Left ventricle myocardium inferior (tissue), 1 donor: ENCODE results near the gene DHRSX. TPM values are rescaled to one million over a fixed set of nuclear protein-coding genes. Genes with fewer than 3 reads are reported as not detected.
"Not testable (repeated sequence)": the region's sequence is repeated elsewhere in the genome, so short reads cannot be mapped to it uniquely, and the experiment has no call there.

Source experiments
- DNase-seq: peaks from one replicate; pipeline ENCODE4 v3.0.0-alpha.2; 2020
- H3K27ac ChIP-seq: fragments of 200-600 bp; replicated peaks from 2 replicates; pipeline ENCODE4 v1.8.0; 2021
- H3K27me3 ChIP-seq: fragments of 200-600 bp; 2 replicates; pipeline ENCODE4 v1.8.0; 2021; ENCODE audit warnings: low read depth
- H3K36me3 ChIP-seq: fragments of 200-600 bp; 2 replicates; pipeline ENCODE4 v1.8.0; 2021
- H3K4me1 ChIP-seq: fragments of 200-600 bp; 2 replicates; pipeline ENCODE4 v1.8.0; 2021
- H3K4me3 ChIP-seq: fragments of 200-600 bp; 2 replicates; pipeline ENCODE4 v1.8.0; 2021; ENCODE audit warnings: mild to moderate bottlenecking, moderate library complexity
- H3K9me3 ChIP-seq: fragments of 200-600 bp; replicated peaks from 2 replicates; pipeline ENCODE4 v1.8.0; 2021
- CTCF ChIP-seq: fragments of 200-600 bp; IDR thresholded peaks from 2 replicates; pipeline ENCODE4 v1.8.0; 2021; ENCODE audit warnings: antibody characterized with exemption, mild to moderate bottlenecking, borderline replicate concordance
- intact Hi-C: fragments of 100-400 bp; cut with micrococcal nuclease; formaldehyde crosslinking; loops from one replicate; pipeline ENCODE4 v1.11.0; 2022
- total RNA-seq: library from RNA; stranded (reverse); fragmentation: NEBNext Ultra II Directional; extraction: Animal tissue kit (Norgen Biotek cat#: 25700); gene quantifications from one replicate; pipeline ENCODE4 v1.2.1, GENCODE V29; 2021
- donor health status: DM: no; HTN: yes; CAD: no; lungs with severe emphysema.

The DHRSX gene
- total RNA-seq, 1 donor from 2014 or later: 35.3 TPM

DNA sequence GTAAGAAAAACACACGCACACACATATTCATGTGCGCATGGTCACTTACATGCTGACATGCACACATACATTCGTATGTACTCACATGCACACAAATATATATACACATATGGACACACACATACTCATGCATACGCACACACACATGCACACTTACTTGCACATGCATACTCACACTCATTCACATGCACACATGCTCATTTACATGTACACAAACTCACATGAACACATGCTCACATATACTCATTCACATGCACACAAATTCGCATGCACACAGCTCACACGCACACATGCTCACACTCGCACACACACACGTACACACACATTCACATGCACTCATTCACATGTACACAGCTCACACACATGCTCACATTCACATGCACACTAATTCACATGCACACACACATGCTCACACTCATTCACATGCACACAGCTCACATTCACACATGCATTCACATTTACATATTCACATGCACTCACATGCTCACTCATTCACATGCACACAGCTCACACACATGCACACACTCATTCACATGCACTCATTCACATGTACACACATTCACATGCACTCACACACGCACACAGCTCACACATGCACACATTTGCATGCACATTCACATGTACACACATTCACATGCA lies 276.1 kb downstream of the DHRSX start:
- H3K36me3 ChIP-seq: peaks cover 55% of the 10 kb centered on the region
- H3K27me3 ChIP-seq: no peaks in the 10 kb centered on the region
- no peak overlapping the region for H3K4me3 ChIP-seq
- DNase-seq: no peak
- no peak overlapping the region for H3K27ac ChIP-seq
- no peaks in the 10 kb centered on the region for H3K4me1 ChIP-seq
- no peak for TF ChIP-seq CTCF
- intact Hi-C loops: no loop called here
- peaks cover 26% of the 10 kb centered on the region for H3K9me3 ChIP-seq

GRCh38 chrX:2224161-2224560 lies 276.6 kb downstream of the DHRSX start:
- intact Hi-C loops: no loop called here
- H3K9me3 ChIP-seq: peaks cover 32% of the 10 kb centered on the region
- H3K4me3 ChIP-seq: no peak overlapping the region
- peaks cover 55% of the 10 kb centered on the region for H3K36me3 ChIP-seq
- TF ChIP-seq CTCF: no peak
- H3K4me1 ChIP-seq: no peaks in the 10 kb centered on the region
- H3K27ac ChIP-seq: no peak overlapping the region
- no peaks in the 10 kb centered on the region for H3K27me3 ChIP-seq
- DNase-seq: no peak

DNA sequence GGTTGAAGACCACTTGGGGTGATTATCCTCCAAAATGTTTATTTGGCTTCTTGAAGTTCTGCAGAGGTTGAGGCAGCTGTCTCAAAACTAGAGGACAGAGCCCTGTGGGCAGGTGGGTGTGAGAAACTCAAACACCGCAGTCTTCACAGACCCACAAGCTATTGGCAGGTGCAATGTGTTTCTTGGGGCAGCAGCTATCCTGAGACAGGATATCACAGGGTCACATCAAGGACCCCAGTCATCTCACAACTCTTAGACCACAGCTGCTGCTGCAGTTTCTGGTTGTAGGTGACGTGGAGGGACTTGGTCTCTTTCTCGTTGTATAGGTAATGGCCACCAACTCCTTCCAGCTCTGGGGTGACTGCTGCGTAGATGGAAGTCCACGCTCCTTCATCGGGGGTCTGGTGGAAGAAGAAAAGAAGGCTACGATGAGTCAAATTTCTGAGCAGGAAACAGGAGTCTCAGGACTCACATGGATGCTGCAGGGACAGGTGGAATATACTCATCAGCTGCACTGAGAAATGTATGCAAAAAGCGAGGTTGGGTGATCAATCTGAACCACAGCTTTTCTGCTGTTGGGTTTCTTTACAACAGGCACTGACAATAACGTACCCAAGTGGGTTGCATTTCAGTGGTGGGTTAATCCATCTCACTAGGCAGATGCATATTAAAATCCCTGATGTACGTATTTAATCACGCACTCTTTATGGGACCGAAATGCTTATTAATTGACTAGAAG lies 279.8 kb downstream of the DHRSX start:
- no peak for TF ChIP-seq CTCF
- intact Hi-C loops: no loop called here
- no peak overlapping the region for H3K27ac ChIP-seq
- DNase-seq: no peak
- no peaks in the 10 kb centered on the region for H3K4me1 ChIP-seq
- H3K4me3 ChIP-seq: no peak overlapping the region
- H3K36me3 ChIP-seq: peaks cover 68% of the 10 kb centered on the region
- no peaks in the 10 kb centered on the region for H3K27me3 ChIP-seq
- H3K9me3 ChIP-seq: peaks cover 52% of the 10 kb centered on the region

DNA sequence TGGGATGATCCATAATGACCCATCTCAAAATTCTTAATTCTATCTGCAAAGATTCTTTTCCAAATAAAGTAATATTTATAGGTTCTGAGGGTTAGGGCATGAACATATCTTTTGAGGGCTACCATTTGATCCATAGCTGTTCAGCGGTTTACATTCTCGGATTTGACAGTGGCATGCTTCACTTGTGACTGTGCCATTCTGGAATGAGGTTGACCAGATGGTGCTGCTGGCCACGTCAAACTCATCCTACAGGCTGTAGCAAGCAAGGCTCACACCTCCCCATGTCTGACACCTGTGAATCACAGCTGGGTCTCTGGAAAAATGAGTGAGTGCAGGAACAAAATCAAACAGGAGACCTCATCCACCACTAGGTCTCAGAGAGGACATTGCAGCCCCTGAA lies 280.5 kb downstream of the DHRSX start:
- intact Hi-C loops: no loop called here
- no peak for TF ChIP-seq CTCF
- H3K4me1 ChIP-seq: no peaks in the 10 kb centered on the region
- H3K36me3 ChIP-seq: peaks cover 68% of the 10 kb centered on the region
- H3K27me3 ChIP-seq: no peaks in the 10 kb centered on the region
- peaks cover 59% of the 10 kb centered on the region for H3K9me3 ChIP-seq
- H3K27ac ChIP-seq: no peak overlapping the region
- H3K4me3 ChIP-seq: no peak overlapping the region
- DNase-seq: no peak

DNA sequence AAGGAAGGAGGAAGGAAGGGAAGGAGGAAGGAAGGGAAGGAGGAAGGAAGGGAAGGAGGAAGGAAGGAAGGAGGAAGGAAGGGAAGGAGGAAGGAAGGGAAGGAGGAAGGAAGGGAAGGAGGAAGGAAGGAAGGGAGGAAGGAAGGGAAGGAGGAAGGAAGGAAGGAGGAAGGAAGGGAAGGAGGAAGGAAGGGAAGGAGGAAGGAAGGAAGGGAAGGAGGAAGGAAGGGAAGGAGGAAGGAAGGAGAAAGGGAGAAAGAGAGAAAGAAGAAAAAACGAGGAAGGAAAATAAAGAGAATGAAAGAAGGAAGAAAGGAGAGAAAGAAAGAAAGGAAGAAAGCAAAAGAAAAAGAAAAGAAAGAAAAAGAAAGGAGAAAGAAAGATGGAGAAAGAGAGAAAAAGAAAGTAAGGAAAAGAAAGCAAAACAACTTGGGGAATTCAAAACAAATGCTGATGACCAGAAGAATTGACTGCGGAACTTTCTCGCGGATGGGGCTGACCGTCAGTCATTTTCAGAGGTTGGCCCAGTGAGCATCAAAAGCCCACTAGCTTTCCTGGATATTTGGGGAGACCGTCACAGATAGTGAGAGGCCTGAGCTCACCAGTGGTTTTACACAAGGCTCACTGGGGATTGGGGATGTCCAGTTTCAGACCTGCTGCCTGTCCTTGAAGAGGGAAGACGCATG lies 286.5 kb downstream of the DHRSX start:
- DNase-seq, H3K4me3 ChIP-seq, intact Hi-C loops, H3K27me3 ChIP-seq, H3K27ac ChIP-seq, H3K4me1 ChIP-seq: not testable (repeated sequence)
- Histone ChIP-seq H3K36me3 (peaks cover 16% of the 10 kb centered on the region), H3K9me3 (peaks cover 45% of the 10 kb centered on the region)

- H3K27me3 ChIP-seq, H3K4me1 ChIP-seq, DNase-seq, H3K27ac ChIP-seq, intact Hi-C loops, H3K36me3 ChIP-seq, H3K4me3 ChIP-seq: not testable (repeated sequence)
- peaks cover 23% of the 10 kb centered on the region for H3K9me3 ChIP-seq
Measured at GRCh38 chrX:2211667-2212066, 289.1 kb downstream of the DHRSX start.
